EH (cell line): ENCODE measurements around the gene PHACTR2.
"Not testable (repeated sequence)": the region's sequence is repeated elsewhere in the genome, so short reads cannot be mapped to it uniquely, and the experiment has no call there.

Experiments used
- DNase-seq: peaks from one replicate; pipeline ENCODE4 v3.0.0-alpha.2; 2015; ENCODE audit warnings: low read depth

The PHACTR2 gene

DNA sequence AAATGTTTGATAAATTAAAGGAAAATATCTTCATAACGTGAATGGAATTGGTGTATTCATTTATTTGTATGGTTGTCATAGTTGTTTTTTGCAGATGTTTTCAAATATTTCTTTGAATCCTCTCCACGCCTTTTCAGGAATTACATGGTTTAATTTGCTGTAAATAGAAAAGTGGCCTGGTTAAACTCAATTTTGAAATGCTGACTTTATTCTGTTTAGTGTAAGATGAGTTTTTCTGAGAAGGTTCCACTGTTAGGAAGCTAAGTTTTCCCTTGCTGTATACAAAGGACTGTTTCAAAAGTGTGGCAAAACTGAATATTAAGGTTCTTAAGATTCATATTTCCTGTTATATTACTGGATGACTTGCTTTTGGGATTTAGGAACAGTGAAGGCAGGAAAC lies 186.0 kb downstream of the PHACTR2 start:
- DNase-seq: no peak

DNA sequence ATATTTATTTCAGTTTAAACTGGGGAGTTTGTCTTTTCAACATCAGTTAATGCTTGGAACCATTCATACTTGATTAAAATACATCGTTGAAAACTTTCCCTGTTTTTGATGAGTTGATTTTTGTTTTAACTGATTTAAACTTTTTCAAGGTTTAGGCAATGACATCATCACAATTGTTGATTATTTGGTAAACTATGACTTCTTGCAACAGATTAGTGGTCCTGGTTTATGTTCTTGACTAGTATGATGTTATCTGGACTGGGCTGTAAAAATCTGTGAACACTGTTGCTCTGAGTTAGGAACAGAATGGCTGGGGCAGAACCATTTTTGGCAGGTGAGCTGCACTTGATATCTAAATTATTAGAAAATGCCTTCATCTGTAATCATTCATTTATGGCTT lies 186.5 kb downstream of the PHACTR2 start, which contains the start of gene ZC2HC1B:
TSS of gene ZC2HC1B (plus strand) at position 241 of the 400 bp plus-strand sequence. CDS start at position 307, 66 bp downstream.
- DNase-seq: no peak

DNA sequence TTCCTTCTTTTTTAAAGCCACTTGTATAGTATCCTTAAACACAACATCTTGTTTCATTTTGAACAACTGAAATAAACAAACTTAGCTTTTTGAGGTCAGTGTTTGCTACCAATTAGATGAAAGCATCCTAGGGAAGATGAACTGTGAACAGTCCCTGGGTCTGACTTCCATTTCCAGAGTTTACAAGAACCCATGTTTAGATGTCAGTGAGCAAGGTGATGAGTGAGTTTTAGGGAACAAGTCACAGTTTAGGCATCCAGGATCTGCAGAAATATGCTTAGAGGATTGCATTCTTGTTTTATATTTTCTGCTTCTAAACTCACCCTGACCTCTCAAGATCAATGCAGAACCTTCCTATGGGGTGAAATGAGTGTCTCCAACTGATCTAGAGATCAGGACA lies 189.5 kb downstream of the PHACTR2 start:
- DNase-seq: peak; percentile 15

DNA sequence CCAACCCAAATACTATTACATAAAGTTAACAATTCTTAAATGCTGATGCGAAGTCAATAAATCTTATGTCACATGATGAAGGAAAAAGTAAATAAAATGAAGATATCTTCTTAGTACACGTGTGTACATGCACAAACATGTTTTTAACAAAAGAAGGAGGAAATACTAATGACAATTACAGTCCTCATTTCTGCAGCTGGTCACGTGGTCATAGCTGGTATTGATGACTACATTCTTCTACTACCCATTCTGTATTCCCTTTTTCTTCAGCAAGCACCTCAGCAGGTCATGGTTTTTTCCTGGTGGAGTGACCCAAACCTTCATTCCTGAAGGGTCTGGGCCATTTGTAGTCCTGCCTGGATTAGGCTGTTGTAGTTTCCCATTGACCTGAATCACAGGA lies 191.0 kb downstream of the PHACTR2 start:
- not testable (repeated sequence) for DNase-seq

DNA sequence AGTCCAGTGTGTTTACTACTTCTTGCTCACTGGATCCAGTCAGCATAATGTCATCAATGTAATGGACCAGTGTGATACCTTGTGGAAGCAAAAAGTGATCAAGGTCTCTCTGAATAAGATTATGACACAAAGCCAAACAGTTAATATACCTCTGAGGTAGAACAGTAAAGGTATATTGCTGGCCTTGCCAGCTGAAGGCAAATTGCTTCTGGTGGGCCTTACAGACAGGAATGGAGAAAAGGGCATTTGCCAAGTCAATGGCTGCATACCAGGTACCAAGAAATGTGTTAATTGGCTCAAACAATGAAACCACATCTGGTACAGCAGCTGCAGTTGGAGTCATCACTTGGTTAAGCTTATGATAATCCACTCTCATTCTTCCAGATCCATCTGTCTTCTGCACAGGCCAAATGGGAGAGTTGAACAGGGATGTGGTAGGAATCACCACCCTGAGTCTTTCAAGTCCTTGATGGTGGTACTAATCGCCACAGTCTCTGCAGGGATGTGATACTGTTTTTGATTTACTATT lies 193.5 kb downstream of the PHACTR2 start:
- DNase-seq: not testable (repeated sequence)

DNA sequence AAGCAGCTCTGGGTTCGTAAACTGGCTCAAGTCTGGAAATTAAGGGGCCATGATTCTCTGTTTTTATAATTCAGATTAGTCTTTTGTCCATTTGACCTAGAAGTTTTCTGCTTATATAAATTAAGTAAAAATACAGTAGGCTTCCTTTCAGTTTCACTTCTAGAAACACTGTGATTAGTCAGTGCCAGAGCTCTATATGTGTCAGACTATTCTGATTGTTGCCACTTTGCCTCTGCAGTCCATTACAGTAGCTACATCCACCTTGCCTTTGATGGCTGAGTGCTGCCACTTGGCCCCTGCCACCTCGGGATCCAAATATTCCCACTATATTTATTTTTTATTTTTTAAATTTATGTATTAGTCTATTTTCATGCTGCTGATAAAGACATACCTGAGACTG lies 194.4 kb downstream of the PHACTR2 start:
- DNase-seq: peak; percentile 12

DNA sequence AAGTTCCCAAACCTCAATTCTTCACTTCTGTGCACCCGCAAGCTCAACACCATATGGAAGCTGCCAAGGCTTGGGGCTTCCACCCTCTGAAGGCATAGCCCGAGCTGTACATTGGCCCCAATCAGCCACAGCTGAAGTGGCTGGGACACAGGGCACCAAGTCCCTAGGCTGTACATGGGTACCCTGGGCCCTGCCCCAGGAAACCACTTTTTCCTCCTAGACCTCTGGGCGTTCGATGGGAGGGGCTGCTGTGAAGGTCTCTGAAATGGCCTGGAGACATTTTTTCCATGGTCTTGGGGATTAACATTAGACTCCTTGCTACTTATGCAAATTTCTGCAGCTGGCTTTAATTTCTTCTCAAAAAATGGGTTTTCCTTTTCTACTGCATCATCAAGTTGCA lies 195.8 kb downstream of the PHACTR2 start:
- not testable (repeated sequence) for DNase-seq

DNA sequence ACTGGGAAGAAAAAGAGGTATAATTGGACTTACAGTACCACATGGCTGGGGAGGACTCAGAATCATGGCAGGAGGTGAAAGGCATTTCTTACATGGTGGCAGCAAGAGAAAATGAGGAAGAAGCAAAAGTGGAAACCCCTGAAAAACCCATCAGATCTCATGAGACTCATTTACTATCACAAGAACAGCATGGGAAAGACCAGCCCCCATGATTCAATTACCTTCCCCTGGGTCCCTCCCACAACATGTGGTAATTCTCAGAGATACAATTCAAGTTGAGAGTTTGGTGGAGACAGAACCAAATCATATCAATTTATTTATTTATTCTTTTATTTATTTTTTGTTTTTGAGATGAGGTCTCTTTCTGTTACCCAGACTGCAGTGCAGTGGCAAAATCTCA lies 196.7 kb downstream of the PHACTR2 start:
- not testable (repeated sequence) for DNase-seq

DNA sequence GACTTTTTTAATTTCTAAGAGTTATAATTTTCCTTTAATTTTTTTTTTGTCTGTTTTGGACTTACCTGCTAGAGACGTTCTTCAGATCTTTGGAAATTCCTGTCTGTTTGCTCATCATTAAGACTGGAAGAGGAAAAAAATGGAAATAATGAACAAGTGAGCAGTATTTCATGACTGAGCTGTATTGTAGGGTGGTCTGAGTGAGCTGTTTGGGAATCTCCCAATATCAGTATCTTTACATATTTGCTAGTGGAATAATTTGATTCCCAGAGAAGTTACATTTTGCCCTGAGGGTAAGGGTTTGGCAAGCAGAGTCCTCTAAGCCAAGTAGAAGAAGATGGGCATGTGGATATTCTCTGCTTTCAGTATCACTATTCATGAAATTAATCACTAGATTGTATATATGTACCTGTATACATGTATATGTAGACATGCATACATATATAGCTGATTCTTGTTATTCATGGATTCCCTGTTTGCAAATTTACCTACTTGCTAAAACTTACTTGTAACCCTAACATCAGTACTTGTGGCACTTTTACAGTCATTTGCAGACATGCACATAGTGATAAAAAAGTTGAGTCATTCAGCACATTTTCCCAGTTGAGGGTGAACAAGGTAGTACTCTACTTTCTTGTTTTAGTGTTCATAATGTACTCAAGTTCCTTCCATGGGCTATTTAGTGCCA lies 200.0 kb downstream of the PHACTR2 start:
- DNase-seq: no peak

DNA sequence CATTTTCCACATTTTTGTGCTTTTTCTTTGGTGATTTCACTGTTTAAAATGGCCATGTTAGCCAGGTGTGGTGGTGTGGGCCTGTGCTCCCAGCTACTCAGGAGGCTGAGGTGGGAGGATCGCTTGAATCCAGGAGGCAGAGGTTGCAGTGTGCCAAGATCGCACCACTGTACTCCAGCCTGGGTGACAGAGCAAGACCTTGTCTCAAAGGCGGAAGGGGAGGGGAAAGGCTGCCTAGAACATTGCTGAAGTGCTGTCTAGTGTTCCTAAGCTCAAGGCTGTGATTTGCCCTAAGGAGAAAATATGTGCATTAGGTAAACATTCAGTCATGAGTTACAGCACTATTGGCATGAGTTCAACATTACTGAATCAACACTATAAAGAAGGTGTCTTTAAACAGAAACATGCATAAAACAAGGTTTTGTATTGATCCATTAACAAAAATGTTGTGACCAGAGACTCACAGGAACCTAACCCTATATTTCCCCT lies 200.6 kb downstream of the PHACTR2 start:
- DNase-seq: peak; percentile 21

DNA sequence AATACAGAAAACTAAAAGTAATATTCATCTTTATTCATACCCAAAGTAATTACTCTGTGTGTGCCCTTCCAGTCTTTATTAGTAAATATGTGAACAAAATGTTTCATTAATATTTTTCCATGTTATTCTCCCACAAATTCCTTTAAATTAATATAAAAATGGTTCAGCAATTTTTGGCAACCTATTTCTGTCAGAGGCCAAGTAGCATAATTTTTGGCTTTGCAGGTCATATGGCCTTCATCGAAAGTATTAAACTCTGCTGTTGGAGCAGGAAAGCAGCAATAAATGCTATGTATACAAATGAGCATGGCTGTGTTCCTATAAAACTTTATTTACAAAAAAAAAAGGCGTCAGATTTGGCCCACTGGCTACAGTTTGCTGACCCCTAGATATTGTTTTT lies 202.6 kb downstream of the PHACTR2 start:
- DNase-seq: no peak
